HCT116 (cell line): Measurements from ENCODE around the gene ARHGAP9. TPM values are rescaled to one million over a fixed set of nuclear protein-coding genes. Genes with fewer than 3 reads are reported as not detected.
A peak's percentile ranks its signal among the peaks of the same experiment; 100 is the strongest.

Experiments
- ATAC-seq: fragments of 200-7000 bp; cut with Tn5 transposase; 2 replicates; pipeline ENCODE4 v1.9.1; 2020; ENCODE audit warnings: mild to moderate bottlenecking, moderate library complexity
- BruUV-seq: library from RNA; stranded (reverse); fragments of 400-500 nt; replicated peaks from 2 replicates; lab custom pipeline; 2021; lab: Mats Ljungman, UMichigan
- CTCF ChIA-PET: fragments of 300-600 bp; sonication (Branson Sonifier 250); formaldehyde crosslinking; loops from one replicate; lab custom pipeline; 2021; ENCODE audit warnings: antibody characterized with exemption; lab: Charles Lee
- POLR2A ChIA-PET: fragments of 300-600, 350-600 bp; sonication (Branson Sonifier 250); formaldehyde crosslinking; loops from one replicate; lab custom pipeline; 2021; ENCODE audit warnings: antibody characterized with exemption; lab: Charles Lee
- RAD21 ChIA-PET, 2 experiments: fragments of 300-600 bp; sonication (Branson Sonifier 250); formaldehyde crosslinking; loops; one replicate each; lab custom pipeline; 2023; ENCODE audit warnings: low total read pairs in 2 of 2; ENCODE audit not compliant: uncharacterized antibody in 2 of 2, unreplicated experiment in 2 of 2, low non-redundant PET in 1 of 2; lab: Charles Lee
- DNase-seq: peaks from one replicate; pipeline ENCODE4 v3.0.0-alpha.2; 2010; ENCODE audit warnings: low read depth, low spot score
- H2AFZ ChIP-seq: fragments of 200-600 bp; shearing (Covaris generic), sonication (generic); 2 replicates; pipeline ENCODE4 v1.6.1; 2017; ENCODE audit warnings: low read depth, mixed run types, mixed read lengths, antibody characterized with exemption, low read length; ENCODE audit not compliant: poor library complexity, severe bottlenecking
- H3K27ac ChIP-seq: 2 replicates; pipeline ENCODE4 v1.5.1; 2012; ENCODE audit warnings: low read depth, low read length
- H3K27me3 ChIP-seq: fragments of 200-600 bp; sonication (generic); 2 replicates; pipeline ENCODE4 v1.6.1; 2016; ENCODE audit warnings: mixed run types, low read length, mixed read lengths; ENCODE audit not compliant: insufficient read depth
- H3K36me3 ChIP-seq, 2 experiments: fragments of 200-500 bp in 1 of 2; fragments of 200-600 bp in 1 of 2; sonication (Bioruptor generic) in 1 of 2; sonication (generic) in 1 of 2; 2 replicates each; pipeline versions ENCODE4 v1.5.1 to v1.6.1; 2014 to 2016; ENCODE audit warnings: low read length in 2 of 2, inconsistent platforms in 1 of 2, mixed read lengths in 1 of 2, mixed run types in 1 of 2; ENCODE audit not compliant: insufficient read depth in 2 of 2, control insufficient read depth in 1 of 2
- H3K4me1 ChIP-seq, 2 experiments: fragments of 200-600 bp in 1 of 2; sonication (generic) in 1 of 2; 2 replicates each; pipeline versions ENCODE4 v1.5.1 to v1.6.1; 2012 to 2017; ENCODE audit warnings: low read length in 2 of 2, inconsistent platforms in 1 of 2, mild to moderate bottlenecking in 1 of 2, mixed read lengths in 1 of 2, mixed run types in 1 of 2, moderate library complexity in 1 of 2; ENCODE audit not compliant: insufficient read depth in 2 of 2, control insufficient read depth in 1 of 2
- H3K4me2 ChIP-seq: fragments of 200-600 bp; sonication (generic); 2 replicates; pipeline ENCODE4 v1.6.1; 2017; ENCODE audit warnings: mixed run types, low read length, mixed read lengths
- H3K4me3 ChIP-seq, 2 experiments: fragments of 200-600 bp in 1 of 2; sonication (generic) in 1 of 2; replicated peaks in 1 of 2; 2 replicates each; pipeline ENCODE4 v1.5.1; 2011 to 2016; ENCODE audit warnings: low read length in 2 of 2, control low read depth in 1 of 2, low read depth in 1 of 2, mild to moderate bottlenecking in 1 of 2, mixed read lengths in 1 of 2, mixed run types in 1 of 2
- H3K79me2 ChIP-seq: fragments of 200-600 bp; sonication (generic); 2 replicates; pipeline ENCODE4 v1.6.1; 2017; ENCODE audit warnings: mild to moderate bottlenecking, mixed run types, low read length, moderate library complexity, mixed read lengths; ENCODE audit not compliant: insufficient read depth
- H3K9ac ChIP-seq: fragments of 200-600 bp; sonication (generic); 2 replicates; pipeline ENCODE4 v1.6.1; 2016; ENCODE audit warnings: low read length, mixed read lengths
- H3K9me2 ChIP-seq: fragments of 200-600 bp; sonication (generic), shearing (Covaris generic); 2 replicates; pipeline ENCODE4 v1.6.1; 2017; ENCODE audit warnings: mixed run types, mild to moderate bottlenecking, moderate library complexity; ENCODE audit not compliant: insufficient read depth
- H3K9me3 ChIP-seq, 2 experiments: fragments of 200-500 bp in 1 of 2; fragments of 200-600 bp in 1 of 2; sonication (Bioruptor generic) in 1 of 2; sonication (generic) in 1 of 2; 2 replicates each; pipeline ENCODE4 v1.6.1; 2014 to 2017; ENCODE audit warnings: low read length in 2 of 2, mixed read lengths in 2 of 2, inconsistent platforms in 1 of 2, low read depth in 1 of 2, mild to moderate bottlenecking in 1 of 2, mixed run types in 1 of 2, moderate library complexity in 1 of 2; ENCODE audit not compliant: control insufficient read depth in 1 of 2, insufficient read depth in 1 of 2
- H4K20me1 ChIP-seq: fragments of 200-600 bp; sonication (generic), shearing (Covaris generic); 2 replicates; pipeline ENCODE4 v1.6.1; 2017; ENCODE audit warnings: mixed run types, mild to moderate bottlenecking, moderate library complexity; ENCODE audit not compliant: insufficient read depth
- CBX3 ChIP-seq: IDR thresholded peaks from 2 replicates; pipeline ENCODE4 v1.6.1; 2012; ENCODE audit warnings: low read depth
- CEBPB ChIP-seq: IDR thresholded peaks from 2 replicates; pipeline ENCODE4 v1.6.1; 2012; ENCODE audit warnings: low read depth
- EGR1 ChIP-seq: IDR thresholded peaks from 2 replicates; pipeline ENCODE4 v1.6.1; 2012; ENCODE audit warnings: low read depth
- ELF1 ChIP-seq: IDR thresholded peaks from 2 replicates; pipeline ENCODE4 v1.6.1; 2012; ENCODE audit warnings: low read depth, borderline replicate concordance
- EZH2 ChIP-seq: fragments of 200-600 bp; sonication (generic); IDR thresholded peaks from 2 replicates; pipeline ENCODE4 v1.6.1; 2017; ENCODE audit warnings: antibody characterized with exemption, mixed run types
- JUND ChIP-seq: IDR thresholded peaks from 2 replicates; pipeline ENCODE4 v1.6.1; 2012
- RAD21 ChIP-seq: IDR thresholded peaks from 2 replicates; pipeline ENCODE4 v1.6.1; 2012; ENCODE audit warnings: low read depth, mild to moderate bottlenecking
- SIN3A ChIP-seq: IDR thresholded peaks from 2 replicates; pipeline ENCODE4 v1.6.1; 2012; ENCODE audit warnings: low read depth
- SRF ChIP-seq: IDR thresholded peaks from 2 replicates; pipeline ENCODE4 v1.6.1; 2012; ENCODE audit warnings: low read depth
- TCF7L2 ChIP-seq: IDR thresholded peaks from 2 replicates; pipeline ENCODE4 v1.7.0; 2011; ENCODE audit warnings: borderline replicate concordance, inconsistent platforms; ENCODE audit not compliant: insufficient read depth, insufficient read length; ENCODE audit errors: extremely low read depth
- ZFX ChIP-seq: fragments of 450-650 bp; IDR thresholded peaks from 2 replicates; pipeline ENCODE4 v1.6.1; 2017
- intact Hi-C: fragments of 100-400 bp; cut with micrococcal nuclease; formaldehyde crosslinking; loops from 2 replicates; pipeline ENCODE4 v1.10.0; 2022
- total RNA-seq: library from RNA; stranded (reverse); gene quantifications from one replicate; pipeline ENCODE4 v1.2.1, GENCODE V29; 2021; ENCODE audit not compliant: unreplicated experiment
- TF ChIP-seq, protein P1 (sequence below): IDR thresholded peaks from 2 replicates; pipeline ENCODE4 v1.6.1; 2011; ENCODE audit warnings: mild to moderate bottlenecking, low read length, moderate library complexity; ENCODE audit not compliant: insufficient replicate concordance; ENCODE audit errors: extremely low read depth
- TF ChIP-seq, protein P2 (sequence below): IDR thresholded peaks from 2 replicates; pipeline ENCODE4 v1.6.1; 2012
- TF ChIP-seq, protein P3 (sequence below), 3 experiments: fragments of 200-600 bp in 1 of 3; sonication (generic) in 1 of 3; IDR thresholded peaks in 2 of 3; conservative IDR thresholded peaks in 1 of 3; 2 replicates each; pipeline ENCODE4 v1.5.1; 2012 to 2017; ENCODE audit warnings: low read depth in 2 of 3, low read length in 2 of 3, antibody characterized with exemption in 1 of 3, borderline replicate concordance in 1 of 3, control low read depth in 1 of 3, mild to moderate bottlenecking in 1 of 3, mixed read lengths in 1 of 3, mixed run types in 1 of 3, moderate library complexity in 1 of 3; ENCODE audit not compliant: insufficient read depth in 1 of 3

The ARHGAP9 gene
- total RNA-seq, 1 experiment from 2014 or later = 0.84 TPM

DNA sequence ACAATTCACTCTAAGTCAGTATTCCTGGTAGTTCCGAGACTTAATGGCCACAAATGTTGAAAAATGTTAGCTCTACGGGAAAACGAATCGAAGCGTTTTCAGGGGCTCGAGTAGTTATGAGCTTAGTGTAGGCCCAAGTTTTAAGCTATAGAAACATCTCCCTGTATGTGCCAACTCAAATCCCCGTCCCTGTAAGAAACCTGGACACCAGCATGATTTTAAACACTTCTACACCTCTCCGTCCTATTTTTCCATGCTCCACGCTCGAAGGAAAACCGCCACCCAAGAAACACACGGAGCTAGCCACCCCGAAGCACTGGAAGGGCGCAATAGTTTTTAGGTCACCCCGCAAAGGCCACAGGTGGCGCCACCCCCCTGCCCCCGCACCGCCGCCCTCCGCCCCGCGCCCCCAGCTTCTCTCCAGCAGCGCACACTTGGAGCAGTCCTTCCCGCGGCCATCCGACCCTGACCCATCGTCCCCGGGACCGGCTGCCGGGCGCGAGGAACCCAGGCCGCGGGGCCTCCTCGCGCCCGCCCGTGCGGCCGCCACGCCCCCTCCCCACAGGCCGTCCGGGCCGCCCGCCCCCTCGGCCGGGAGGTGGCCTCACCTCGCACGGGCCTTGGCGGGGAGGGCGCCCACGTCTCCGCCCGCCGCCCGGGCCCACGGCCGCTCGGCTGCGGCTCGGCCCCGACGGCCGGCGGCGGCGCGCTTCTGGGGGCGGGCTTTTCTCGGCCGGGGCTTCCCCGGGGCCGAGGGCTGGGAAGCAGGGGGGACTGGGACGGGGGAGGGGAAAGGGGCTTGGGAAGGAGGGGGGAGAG lies 49.3 kb downstream of the ARHGAP9 start:
- peak overlapping the region; percentile 72 to 85 for H3K4me3 ChIP-seq
- CTCF ChIA-PET = no interaction called here
- peaks cover 18% of the 10 kb centered on the region for H3K79me2 ChIP-seq
- RAD21 ChIA-PET = no interaction called here
- peak overlapping the region; percentile 75 for H3K27ac ChIP-seq
- POLR2A ChIA-PET = interaction anchor here (0.8 kb wide), 1 partner anchor 23 kb away, joined by 3 read pairs; no protein-coding TSS in a partner anchor
- peak; percentile 74 for ATAC-seq
- H4K20me1 ChIP-seq = no peaks in the 10 kb centered on the region
- H3K36me3 ChIP-seq = no peaks in the 10 kb centered on the region
- peak overlapping the region; percentile 89 for H3K4me2 ChIP-seq
- H3K9me3 ChIP-seq = no peaks in the 10 kb centered on the region
- H3K27me3 ChIP-seq = no peaks in the 10 kb centered on the region
- peaks cover 4 to 19% of the 10 kb centered on the region in 2 experiments; a peak in 3 of 4 replicates for H3K4me1 ChIP-seq
- peak; percentile 91 for TF ChIP-seq ZFX
- TF ChIP-seq TCF7L2 = no peak
- intact Hi-C loops = no loop called here
- no TSS peak for BruUV-seq
- peak overlapping the region; percentile 88 for H3K9ac ChIP-seq
- no peak for DNase-seq
- no peaks in the 10 kb centered on the region for H3K9me2 ChIP-seq
- H2AFZ ChIP-seq = no peak overlapping the region

DNA sequence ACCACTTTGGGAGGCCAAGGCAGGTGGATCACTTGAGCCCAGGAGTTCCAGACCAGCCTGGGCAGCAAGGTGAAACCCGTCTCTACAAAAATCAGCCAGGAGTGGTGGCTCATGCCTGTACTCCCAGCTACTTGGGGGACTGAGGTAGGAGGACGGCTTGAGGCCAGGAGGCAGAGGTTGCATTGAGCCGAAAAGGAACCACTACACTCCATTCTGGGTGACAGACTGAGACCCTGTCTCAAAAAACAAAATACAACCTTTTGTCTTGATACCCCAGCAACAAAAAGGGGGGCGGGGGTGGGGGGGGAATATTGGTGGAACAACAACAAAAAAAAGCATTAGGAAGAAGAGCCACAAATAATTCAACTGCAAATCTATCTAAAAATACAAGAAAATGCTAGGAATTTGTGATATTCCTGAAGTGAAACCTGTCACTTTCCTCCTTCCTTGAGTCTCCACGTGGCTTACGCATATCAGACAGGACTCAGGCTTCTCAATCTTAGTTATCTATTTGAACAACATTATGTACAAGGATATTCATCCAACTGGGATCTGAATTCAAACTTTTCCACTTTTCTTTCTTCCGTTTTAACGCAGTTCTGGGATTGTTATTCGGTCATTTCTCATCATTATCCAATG lies 50.1 kb downstream of the ARHGAP9 start:
- Histone ChIP-seq H3K27ac (peak overlapping the region; percentile 75), H4K20me1 (no peaks in the 10 kb centered on the region), H3K4me2 (peak overlapping the region; percentile 89), H3K4me3 (peak overlapping the region; percentile 72 to 85), H3K27me3 (no peaks in the 10 kb centered on the region), H3K4me1 (peaks cover 4 to 19% of the 10 kb centered on the region in 2 experiments; a peak in 3 of 4 replicates), H3K9me2 (no peaks in the 10 kb centered on the region), H3K36me3 (no peaks in the 10 kb centered on the region), H2AFZ (no peak overlapping the region), H3K9ac (peak overlapping the region; percentile 88), H3K9me3 (no peaks in the 10 kb centered on the region), H3K79me2 (peaks cover 19% of the 10 kb centered on the region)
- BruUV-seq = TSS peak; percentile 86
- ChIA-PET POLR2A (interaction anchor here (0.8 kb wide), 1 partner anchor 24 kb away, joined by 3 read pairs; no protein-coding TSS in a partner anchor), CTCF (no interaction called here), RAD21 (interaction anchor here in 1 of 2 experiments (0.6 kb wide), 1 partner anchor 15 kb away, joined by 4 read pairs; no protein-coding TSS in a partner anchor)
- no peak for DNase-seq
- intact Hi-C loops = no loop called here
- no peak for ATAC-seq
- TF ChIP-seq EZH2 (no peak), JUND (no peak), SIN3A (no peak), EGR1 (no peak), RAD21 (no peak), CEBPB (no peak), ELF1 (no peak), CBX3 (no peak), SRF (no peak)
- TF ChIP-seq, protein P1, sequence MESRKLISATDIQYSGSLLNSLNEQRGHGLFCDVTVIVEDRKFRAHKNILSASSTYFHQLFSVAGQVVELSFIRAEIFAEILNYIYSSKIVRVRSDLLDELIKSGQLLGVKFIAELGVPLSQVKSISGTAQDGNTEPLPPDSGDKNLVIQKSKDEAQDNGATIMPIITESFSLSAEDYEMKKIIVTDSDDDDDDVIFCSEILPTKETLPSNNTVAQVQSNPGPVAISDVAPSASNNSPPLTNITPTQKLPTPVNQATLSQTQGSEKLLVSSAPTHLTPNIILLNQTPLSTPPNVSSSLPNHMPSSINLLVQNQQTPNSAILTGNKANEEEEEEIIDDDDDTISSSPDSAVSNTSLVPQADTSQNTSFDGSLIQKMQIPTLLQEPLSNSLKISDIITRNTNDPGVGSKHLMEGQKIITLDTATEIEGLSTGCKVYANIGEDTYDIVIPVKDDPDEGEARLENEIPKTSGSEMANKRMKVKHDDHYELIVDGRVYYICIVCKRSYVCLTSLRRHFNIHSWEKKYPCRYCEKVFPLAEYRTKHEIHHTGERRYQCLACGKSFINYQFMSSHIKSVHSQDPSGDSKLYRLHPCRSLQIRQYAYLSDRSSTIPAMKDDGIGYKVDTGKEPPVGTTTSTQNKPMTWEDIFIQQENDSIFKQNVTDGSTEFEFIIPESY = no peak
- TF ChIP-seq, protein P2, sequence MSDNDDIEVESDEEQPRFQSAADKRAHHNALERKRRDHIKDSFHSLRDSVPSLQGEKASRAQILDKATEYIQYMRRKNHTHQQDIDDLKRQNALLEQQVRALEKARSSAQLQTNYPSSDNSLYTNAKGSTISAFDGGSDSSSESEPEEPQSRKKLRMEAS = no peak
- TF ChIP-seq, protein P3, sequence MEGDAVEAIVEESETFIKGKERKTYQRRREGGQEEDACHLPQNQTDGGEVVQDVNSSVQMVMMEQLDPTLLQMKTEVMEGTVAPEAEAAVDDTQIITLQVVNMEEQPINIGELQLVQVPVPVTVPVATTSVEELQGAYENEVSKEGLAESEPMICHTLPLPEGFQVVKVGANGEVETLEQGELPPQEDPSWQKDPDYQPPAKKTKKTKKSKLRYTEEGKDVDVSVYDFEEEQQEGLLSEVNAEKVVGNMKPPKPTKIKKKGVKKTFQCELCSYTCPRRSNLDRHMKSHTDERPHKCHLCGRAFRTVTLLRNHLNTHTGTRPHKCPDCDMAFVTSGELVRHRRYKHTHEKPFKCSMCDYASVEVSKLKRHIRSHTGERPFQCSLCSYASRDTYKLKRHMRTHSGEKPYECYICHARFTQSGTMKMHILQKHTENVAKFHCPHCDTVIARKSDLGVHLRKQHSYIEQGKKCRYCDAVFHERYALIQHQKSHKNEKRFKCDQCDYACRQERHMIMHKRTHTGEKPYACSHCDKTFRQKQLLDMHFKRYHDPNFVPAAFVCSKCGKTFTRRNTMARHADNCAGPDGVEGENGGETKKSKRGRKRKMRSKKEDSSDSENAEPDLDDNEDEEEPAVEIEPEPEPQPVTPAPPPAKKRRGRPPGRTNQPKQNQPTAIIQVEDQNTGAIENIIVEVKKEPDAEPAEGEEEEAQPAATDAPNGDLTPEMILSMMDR (IDR thresholded peaks at IDR 0.05 in 2 of 3, conservative IDR thresholded peaks at IDR 0.05 in 1 of 3; ENCODE audit: borderline replicate concordance in 1 of 3, insufficient read depth in 1 of 3, low read depth in 2 of 3, low read length in 2 of 3) = no peak
